GM19455 (cell line): Measurements from ENCODE around the gene ABI3.
"Not testable (repeated sequence)": the region's sequence is repeated elsewhere in the genome, so short reads cannot be mapped to it uniquely, and the experiment has no call there.

Source experiments
- ATAC-seq: cut with Tn5 transposase; IDR thresholded peaks from one replicate; pipeline ENCODE4 v1.9.1; 2021; ENCODE audit not compliant: unreplicated experiment

ABI3 gene

GRCh38 chr17:49249292-49249794 lies 38.8 kb downstream of the ABI3 start:
- no peak for ATAC-seq

GRCh38 chr17:49249890-49250522 lies 39.5 kb downstream of the ABI3 start:
- no peak for ATAC-seq

- ATAC-seq: no peak
These were observed 41.7 kb downstream of the ABI3 start for GRCh38 chr17:49252148-49252695.

- no peak for ATAC-seq
These were observed 43.6 kb downstream of the ABI3 start for GRCh38 chr17:49254066-49254465.

GRCh38 chr17:49255125-49255524 lies 44.6 kb downstream of the ABI3 start:
- no peak for ATAC-seq

GRCh38 chr17:49258394-49258793 lies 47.9 kb downstream of the ABI3 start:
- no peak for ATAC-seq

GRCh38 chr17:49259663-49260010 lies 49.1 kb downstream of the ABI3 start:
- no peak for ATAC-seq

- no peak for ATAC-seq
These were observed 49.7 kb downstream of the ABI3 start for GRCh38 chr17:49260011-49260816.

GRCh38 chr17:49260817-49261291 lies 50.3 kb downstream of the ABI3 start:
- ATAC-seq: no peak

- ATAC-seq: not testable (repeated sequence)
These were observed 51.0 kb downstream of the ABI3 start for GRCh38 chr17:49261540-49261939.

- ATAC-seq: no peak
These were observed 55.7 kb downstream of the ABI3 start for GRCh38 chr17:49266233-49266632.

GRCh38 chr17:49267912-49268311 lies 57.4 kb downstream of the ABI3 start:
- no peak for ATAC-seq

- ATAC-seq: no peak
These were observed 58.8 kb downstream of the ABI3 start for GRCh38 chr17:49269356-49269755.
